22Rv1 (cell line): ENCODE results near the gene CXCR5.

Experiments
- H3K27ac ChIP-seq: fragments of 450-650 bp; 2 replicates; pipeline ENCODE4 v1.5.1; 2017
- ZFX ChIP-seq: fragments of 450-650 bp; IDR thresholded peaks from 2 replicates; pipeline ENCODE4 v1.6.1; 2017; ENCODE audit warnings: antibody characterized with exemption, borderline replicate concordance
- TF ChIP-seq, protein P1 (sequence below): fragments of 450-650 bp; IDR thresholded peaks from 2 replicates; pipeline ENCODE4 v1.5.1; 2017; ENCODE audit warnings: mild to moderate bottlenecking

The CXCR5 gene

DNA sequence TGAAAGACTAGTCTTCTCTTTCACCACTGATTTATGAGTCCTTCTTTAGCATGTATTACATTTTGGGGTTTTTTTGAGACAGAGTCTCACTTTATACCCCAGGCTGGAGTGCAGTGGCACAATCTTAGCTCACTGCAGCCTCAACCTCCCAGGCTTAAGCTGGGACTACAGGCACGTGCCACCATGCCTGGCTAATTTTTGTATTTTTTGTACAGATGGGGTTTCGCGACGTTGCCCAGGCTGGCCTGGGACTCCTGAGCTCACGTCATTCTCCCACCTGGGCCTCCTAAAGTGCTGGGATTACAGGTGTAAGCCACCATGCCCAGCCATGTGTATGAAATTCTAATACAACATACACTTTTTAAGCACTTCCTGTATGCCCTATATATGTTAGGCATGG is 26.3 kb upstream of the CXCR5 start:
- TF ChIP-seq, protein P1, sequence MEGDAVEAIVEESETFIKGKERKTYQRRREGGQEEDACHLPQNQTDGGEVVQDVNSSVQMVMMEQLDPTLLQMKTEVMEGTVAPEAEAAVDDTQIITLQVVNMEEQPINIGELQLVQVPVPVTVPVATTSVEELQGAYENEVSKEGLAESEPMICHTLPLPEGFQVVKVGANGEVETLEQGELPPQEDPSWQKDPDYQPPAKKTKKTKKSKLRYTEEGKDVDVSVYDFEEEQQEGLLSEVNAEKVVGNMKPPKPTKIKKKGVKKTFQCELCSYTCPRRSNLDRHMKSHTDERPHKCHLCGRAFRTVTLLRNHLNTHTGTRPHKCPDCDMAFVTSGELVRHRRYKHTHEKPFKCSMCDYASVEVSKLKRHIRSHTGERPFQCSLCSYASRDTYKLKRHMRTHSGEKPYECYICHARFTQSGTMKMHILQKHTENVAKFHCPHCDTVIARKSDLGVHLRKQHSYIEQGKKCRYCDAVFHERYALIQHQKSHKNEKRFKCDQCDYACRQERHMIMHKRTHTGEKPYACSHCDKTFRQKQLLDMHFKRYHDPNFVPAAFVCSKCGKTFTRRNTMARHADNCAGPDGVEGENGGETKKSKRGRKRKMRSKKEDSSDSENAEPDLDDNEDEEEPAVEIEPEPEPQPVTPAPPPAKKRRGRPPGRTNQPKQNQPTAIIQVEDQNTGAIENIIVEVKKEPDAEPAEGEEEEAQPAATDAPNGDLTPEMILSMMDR: no peak
- no peak for TF ChIP-seq ZFX
- H3K27ac ChIP-seq: no peak overlapping the region

DNA sequence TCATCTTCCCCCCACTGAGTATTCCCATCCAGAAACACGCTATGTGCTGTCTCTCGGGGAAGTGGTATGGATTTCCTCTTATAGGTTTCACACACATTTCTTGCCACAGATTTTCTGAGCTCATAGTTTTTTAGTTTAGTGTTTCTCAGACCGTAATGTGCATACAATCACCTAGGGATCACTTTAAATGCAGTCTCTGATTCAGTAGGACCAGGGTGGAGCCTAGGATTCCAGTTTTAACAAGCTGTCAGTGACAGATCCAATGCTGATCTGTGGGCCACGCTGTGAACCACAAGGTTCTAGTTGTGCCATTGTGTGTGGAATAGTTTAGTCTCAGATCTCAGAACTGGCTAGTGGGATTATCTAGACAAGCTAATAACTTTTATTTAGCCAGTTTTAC is 23.7 kb upstream of the CXCR5 start:
- no peak overlapping the region for H3K27ac ChIP-seq
- TF ChIP-seq ZFX: no peak
- TF ChIP-seq, protein P1: no peak

DNA sequence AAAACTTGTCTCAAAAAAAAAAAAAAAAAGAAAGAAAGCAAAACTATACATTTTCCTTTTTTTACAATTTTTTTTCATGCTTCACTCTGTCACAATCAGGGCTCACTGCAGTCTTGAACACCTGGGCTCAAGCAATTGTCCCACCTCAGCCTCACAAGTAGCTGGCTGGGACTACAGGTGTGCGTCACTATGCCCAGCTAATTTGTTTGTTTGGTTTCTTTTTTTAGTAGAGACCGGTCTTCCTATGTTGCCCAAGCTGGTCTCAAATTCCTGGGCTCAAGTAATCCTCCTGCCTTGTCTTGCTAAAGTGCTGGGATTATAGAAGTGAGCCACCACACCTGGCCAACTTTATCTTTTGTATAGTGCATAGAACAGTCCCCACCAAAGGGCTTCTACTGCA is 15.0 kb upstream of the CXCR5 start:
- H3K27ac ChIP-seq: peak overlapping the region; percentile 99
- TF ChIP-seq, protein P1: no peak
- TF ChIP-seq ZFX: no peak

DNA sequence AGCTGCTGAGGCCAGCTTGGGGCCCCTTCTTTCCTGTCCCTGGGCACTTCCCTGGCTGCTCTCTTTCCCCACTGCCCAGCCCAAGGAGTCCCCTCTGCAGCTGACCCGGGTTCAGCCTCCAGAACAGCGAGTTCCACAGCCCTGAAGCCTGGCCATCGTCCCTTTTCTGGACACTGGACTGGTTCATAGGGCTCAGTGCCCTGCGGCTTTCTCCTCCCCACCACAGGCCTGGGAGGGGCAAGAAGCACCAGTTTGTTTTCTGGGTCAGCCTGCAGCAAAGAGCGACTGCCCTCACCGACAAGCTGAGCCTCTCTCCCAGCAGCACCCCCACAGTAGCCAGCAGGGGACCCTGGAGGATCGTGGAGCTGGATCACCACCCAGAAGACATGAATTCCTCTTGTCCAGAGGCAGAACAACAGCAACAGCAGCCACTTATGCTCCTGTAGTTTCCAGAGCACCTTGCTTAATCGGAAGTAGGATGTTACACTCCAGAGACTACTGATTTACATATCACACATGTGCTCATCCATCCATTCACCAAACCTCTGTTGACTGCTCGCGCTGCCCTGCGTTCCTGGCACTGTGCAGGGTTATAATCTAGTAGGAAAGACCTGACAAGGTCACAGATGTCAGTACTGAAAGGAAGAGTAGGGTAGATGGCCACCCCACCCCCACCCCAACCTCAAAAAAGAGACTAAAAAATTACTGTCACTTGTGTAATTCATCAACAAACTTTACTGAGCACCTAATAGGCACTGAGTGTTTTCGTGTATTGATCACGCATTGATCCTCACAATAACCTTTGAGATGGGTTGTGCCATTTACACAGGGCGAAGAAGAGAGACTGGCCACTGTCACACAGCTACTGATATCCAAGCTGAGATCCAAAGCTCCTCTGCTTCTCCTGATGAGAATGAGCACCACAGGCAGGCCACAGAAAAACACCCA is 13.0 kb upstream of the CXCR5 start:
- TF ChIP-seq ZFX: no peak
- TF ChIP-seq, protein P1: no peak
- H3K27ac ChIP-seq: peak overlapping the region; percentile 99

DNA sequence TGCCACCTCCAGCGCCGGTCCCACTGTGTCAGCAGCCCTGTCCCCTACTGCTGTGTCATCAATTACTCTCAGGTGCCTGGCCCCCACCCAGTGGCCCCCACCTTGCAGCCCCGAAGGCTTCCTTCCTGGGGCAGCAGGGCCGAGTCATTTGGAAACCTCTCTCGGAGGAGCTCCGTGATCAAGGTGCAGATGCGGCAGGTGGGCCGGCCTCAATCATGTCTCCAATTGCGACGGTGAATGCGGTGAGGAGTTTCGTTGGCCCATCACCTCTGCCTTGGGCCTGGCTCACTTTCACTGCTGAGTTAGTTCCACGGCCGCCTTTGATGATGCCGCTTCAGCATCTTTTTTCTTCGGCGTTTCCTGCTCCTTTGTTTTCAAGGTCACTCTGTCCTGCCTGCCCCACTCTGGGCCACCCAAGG is 11.3 kb upstream of the CXCR5 start:
- no peak overlapping the region for H3K27ac ChIP-seq
- TF ChIP-seq ZFX: no peak
- TF ChIP-seq, protein P1: no peak

DNA sequence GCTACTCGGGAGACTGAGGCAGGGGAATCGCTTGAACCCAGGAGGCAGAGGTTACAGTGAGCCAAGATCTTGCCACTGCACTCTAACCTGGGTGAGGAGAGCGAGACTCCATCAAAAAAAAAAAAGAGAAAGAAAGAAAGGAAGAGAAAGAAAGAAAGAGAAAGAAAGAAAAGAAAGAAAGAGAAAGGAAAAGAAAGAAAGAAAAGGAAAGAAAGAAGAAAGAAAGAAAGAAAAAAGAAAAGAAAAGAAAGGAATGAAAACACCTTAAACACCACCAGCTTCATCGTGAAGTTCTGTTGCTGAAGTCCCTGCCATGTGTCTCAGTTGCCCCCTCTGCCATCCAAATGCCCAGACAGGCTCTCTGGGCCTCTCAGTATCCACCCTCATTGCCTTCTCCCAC is 9.9 kb upstream of the CXCR5 start:
- H3K27ac ChIP-seq: no peak overlapping the region
- TF ChIP-seq, protein P1: no peak
- no peak for TF ChIP-seq ZFX

DNA sequence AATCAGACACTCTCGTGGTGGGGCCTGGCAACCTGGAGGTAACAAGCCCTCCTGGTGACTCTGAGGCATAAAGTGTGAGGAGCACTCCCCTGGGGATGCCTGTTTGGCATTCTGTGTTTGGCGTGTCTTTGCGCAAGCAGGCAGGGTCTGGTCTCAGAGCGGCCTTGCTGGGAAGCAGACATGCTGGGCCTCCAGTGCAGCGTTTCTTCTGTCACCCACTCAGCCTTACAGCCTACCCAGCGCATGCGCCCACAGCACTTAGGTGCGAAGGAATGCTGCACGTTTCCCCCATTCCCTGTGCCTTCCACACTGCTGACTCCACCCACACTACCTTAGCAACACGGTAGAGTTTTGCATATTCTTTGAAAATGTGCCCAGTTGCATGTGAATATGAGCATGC is 7.4 kb upstream of the CXCR5 start:
- no peak for TF ChIP-seq ZFX
- TF ChIP-seq, protein P1: no peak
- no peak overlapping the region for H3K27ac ChIP-seq
